ENCODE results near the gene UNC5B.

Gene UNC5B

DNA sequence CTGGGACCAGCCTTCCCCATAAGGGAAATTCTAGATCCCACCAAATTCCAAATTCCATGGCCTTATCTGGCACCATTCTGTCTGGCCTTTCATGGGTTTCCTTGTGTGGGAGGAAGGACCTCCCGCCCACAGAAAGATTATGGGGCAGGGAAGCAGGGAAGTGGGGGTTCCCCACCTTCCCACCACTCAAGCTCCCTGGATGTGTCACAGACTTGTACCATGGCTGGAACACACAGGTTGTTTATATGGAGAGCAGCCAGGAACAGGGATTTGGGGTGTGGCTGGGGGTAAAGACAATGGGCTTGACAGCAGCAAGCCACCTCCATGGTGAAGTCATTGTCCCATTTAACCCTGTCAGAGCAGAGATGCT lies 18.3 kb downstream of the UNC5B start:
- Histone ChIP-seq H3K9ac (ENCODE audit: low read length) (no peak overlapping the region), H3K9me3 (replicated peaks; ENCODE audit: insufficient read depth, low read length) (no peaks in the 10 kb centered on the region)

DNA sequence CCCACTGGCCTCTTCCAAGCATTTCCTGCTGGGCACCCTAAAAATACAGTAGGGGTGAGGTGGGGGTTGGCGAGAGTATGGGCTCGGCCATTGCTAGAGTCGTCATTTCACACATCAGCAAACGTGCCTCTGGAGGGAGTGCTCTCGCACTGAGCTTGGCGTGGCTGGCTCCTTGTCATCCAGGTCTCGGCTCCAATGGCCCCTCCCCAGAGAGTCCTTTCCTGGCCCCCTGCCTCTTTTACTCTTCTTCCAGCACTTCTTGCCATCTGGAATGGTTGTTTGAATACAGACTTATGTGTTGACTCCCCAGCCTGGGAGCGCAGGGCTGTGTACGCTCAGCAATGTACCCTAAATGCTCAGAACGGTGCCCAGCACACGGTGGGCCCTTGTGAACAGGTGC lies 18.8 kb downstream of the UNC5B start:
- Histone ChIP-seq H3K4me2 (ENCODE audit: low read depth, low read length) (no peak overlapping the region), H3K4me1 (ENCODE audit: low read length) (no peaks in the 10 kb centered on the region), H3K4me3 (ENCODE audit: low read length) (no peak overlapping the region), H3K27me3 (replicated peaks; ENCODE audit: insufficient read depth, low read length) (peaks cover 47% of the 10 kb centered on the region), H3K9ac (ENCODE audit: low read length) (no peak overlapping the region), H2AFZ (ENCODE audit: low read length) (no peak overlapping the region), H3F3A (ENCODE audit: insufficient read depth, low read length) (no peaks in the 10 kb centered on the region), H3K9me2 (replicated peaks; ENCODE audit: insufficient read depth, low read length) (no peaks in the 10 kb centered on the region), H4K20me1 (ENCODE audit: insufficient read depth, low read length) (no peaks in the 10 kb centered on the region), H3K79me2 (ENCODE audit: low read length) (no peaks in the 10 kb centered on the region), H3K27ac (ENCODE audit: low read length) (no peak overlapping the region), H3K9me3 (replicated peaks; ENCODE audit: insufficient read depth, low read length) (no peaks in the 10 kb centered on the region), H3K36me3 (replicated peaks; ENCODE audit: insufficient read depth, low read length) (no peaks in the 10 kb centered on the region)
- no peak for DNase-seq
- TF ChIP-seq, protein P1, sequence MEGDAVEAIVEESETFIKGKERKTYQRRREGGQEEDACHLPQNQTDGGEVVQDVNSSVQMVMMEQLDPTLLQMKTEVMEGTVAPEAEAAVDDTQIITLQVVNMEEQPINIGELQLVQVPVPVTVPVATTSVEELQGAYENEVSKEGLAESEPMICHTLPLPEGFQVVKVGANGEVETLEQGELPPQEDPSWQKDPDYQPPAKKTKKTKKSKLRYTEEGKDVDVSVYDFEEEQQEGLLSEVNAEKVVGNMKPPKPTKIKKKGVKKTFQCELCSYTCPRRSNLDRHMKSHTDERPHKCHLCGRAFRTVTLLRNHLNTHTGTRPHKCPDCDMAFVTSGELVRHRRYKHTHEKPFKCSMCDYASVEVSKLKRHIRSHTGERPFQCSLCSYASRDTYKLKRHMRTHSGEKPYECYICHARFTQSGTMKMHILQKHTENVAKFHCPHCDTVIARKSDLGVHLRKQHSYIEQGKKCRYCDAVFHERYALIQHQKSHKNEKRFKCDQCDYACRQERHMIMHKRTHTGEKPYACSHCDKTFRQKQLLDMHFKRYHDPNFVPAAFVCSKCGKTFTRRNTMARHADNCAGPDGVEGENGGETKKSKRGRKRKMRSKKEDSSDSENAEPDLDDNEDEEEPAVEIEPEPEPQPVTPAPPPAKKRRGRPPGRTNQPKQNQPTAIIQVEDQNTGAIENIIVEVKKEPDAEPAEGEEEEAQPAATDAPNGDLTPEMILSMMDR (IDR thresholded peaks at IDR 0.05; ENCODE audit: low read length) = no peak
- TF ChIP-seq EZH2phosphoT487 (IDR thresholded peaks at IDR 0.05; ENCODE audit: low read length) (no peak), EZH2 (optimal IDR thresholded peaks at IDR 0.05; ENCODE audit: low read depth, low read length) (no peak)

More for the DNA sequence above, 18.3 kb downstream of the UNC5B start:
- no peak overlapping the region for H3K4me2 ChIP-seq (ENCODE audit: low read depth, low read length)
- H3F3A ChIP-seq (ENCODE audit: insufficient read depth, low read length) = no peaks in the 10 kb centered on the region
- H3K79me2 ChIP-seq (ENCODE audit: low read length) = no peaks in the 10 kb centered on the region
- no peaks in the 10 kb centered on the region for H3K36me3 ChIP-seq (replicated peaks; ENCODE audit: insufficient read depth, low read length)
- TF ChIP-seq EZH2 (optimal IDR thresholded peaks at IDR 0.05; ENCODE audit: low read depth, low read length) (no peak), EZH2phosphoT487 (IDR thresholded peaks at IDR 0.05; ENCODE audit: low read length) (no peak)
- TF ChIP-seq, protein P1 (IDR thresholded peaks at IDR 0.05; ENCODE audit: low read length) = no peak
- no peak overlapping the region for H3K4me3 ChIP-seq (ENCODE audit: low read length)
- H3K9me2 ChIP-seq (replicated peaks; ENCODE audit: insufficient read depth, low read length) = no peaks in the 10 kb centered on the region
- H3K27me3 ChIP-seq (replicated peaks; ENCODE audit: insufficient read depth, low read length) = peaks cover 42% of the 10 kb centered on the region
- H4K20me1 ChIP-seq (ENCODE audit: insufficient read depth, low read length) = no peaks in the 10 kb centered on the region
- no peak overlapping the region for H2AFZ ChIP-seq (ENCODE audit: low read length)
- H3K27ac ChIP-seq (ENCODE audit: low read length) = no peak overlapping the region
- no peak for DNase-seq
- H3K4me1 ChIP-seq (ENCODE audit: low read length) = no peaks in the 10 kb centered on the region

DNA sequence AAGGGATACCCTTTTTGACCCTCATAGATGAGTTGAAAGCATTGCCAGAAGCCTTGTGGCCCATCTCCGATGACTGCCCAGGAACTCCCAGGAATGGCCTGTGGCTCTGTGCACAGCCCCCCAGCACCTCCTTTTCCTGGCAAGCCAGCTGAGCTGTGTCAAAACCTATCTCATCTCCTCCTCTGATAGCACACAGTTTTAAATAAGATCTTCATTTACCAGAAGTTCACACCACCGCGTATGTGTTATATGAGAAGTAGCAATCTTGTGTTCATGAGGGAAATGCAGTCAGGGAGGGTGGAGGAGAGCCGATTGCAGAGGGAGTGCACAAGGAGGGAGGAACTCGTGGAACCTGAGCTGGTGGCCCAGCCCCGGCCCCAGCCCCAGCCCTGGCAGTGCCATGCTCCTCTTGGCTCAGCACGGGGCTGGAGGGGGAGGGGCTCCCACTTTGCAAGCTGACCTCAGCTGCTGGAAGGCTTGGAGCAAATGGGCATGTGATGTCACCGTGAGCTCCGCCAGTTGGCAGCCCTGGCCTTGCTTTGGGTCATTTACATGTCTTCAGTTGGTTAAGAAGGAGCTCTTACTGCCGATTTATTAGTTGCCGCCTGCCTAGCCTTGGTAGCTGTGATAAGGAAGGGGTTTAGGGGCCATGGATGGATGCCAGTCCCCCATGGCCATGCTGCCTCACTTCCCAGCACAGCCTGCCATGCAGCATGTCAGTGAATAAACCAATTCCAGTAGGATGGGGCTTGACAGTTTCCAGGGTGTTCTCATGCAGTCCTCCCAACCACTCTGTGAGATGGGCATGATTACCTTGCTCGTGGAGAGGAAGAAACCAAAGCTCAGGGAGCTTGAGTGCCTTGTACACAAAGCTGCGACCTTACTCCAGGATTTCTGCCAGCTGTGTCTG lies 20.0 kb downstream of the UNC5B start:
- Histone ChIP-seq H3K9me3 (replicated peaks; ENCODE audit: insufficient read depth, low read length) (no peaks in the 10 kb centered on the region), H3K4me3 (ENCODE audit: low read length) (no peak overlapping the region), H3K9me2 (replicated peaks; ENCODE audit: insufficient read depth, low read length) (no peaks in the 10 kb centered on the region), H3K4me2 (ENCODE audit: low read depth, low read length) (no peak overlapping the region), H3K9ac (ENCODE audit: low read length) (no peak overlapping the region), H4K20me1 (ENCODE audit: insufficient read depth, low read length) (no peaks in the 10 kb centered on the region), H3K36me3 (replicated peaks; ENCODE audit: insufficient read depth, low read length) (no peaks in the 10 kb centered on the region), H3F3A (ENCODE audit: insufficient read depth, low read length) (no peaks in the 10 kb centered on the region), H3K4me1 (ENCODE audit: low read length) (no peaks in the 10 kb centered on the region), H3K27me3 (replicated peaks; ENCODE audit: insufficient read depth, low read length) (peaks cover 59% of the 10 kb centered on the region), H3K79me2 (ENCODE audit: low read length) (no peaks in the 10 kb centered on the region), H3K27ac (ENCODE audit: low read length) (no peak overlapping the region), H2AFZ (ENCODE audit: low read length) (no peak overlapping the region)
- TF ChIP-seq EZH2phosphoT487 (IDR thresholded peaks at IDR 0.05; ENCODE audit: low read length) (no peak), EZH2 (optimal IDR thresholded peaks at IDR 0.05; ENCODE audit: low read depth, low read length) (no peak)
- TF ChIP-seq, protein P1 (IDR thresholded peaks at IDR 0.05; ENCODE audit: low read length) = no peak
- DNase-seq = no peak
